ENCODE results near the gene XPNPEP1. TPM values are rescaled to one million over a fixed set of nuclear protein-coding genes. Genes with fewer than 3 reads are reported as not detected.

Gene XPNPEP1
- polyA plus RNA-seq, 1 donor from 2014 or later = 96.3 TPM

GRCh38 chr10:109956454-109957091 is 33.3 kb upstream of the XPNPEP1 start:
- no peak overlapping the region for H3K4me3 ChIP-seq (ENCODE audit: low read length)
- H3K79me2 ChIP-seq (replicated peaks; ENCODE audit: insufficient read depth, low read length) = no peaks in the 10 kb centered on the region
- no peaks in the 10 kb centered on the region for H3K9me2 ChIP-seq (ENCODE audit: insufficient read depth, low read length)
- H3K27ac ChIP-seq (ENCODE audit: low read length) = no peak overlapping the region
- no peaks in the 10 kb centered on the region for H3K36me3 ChIP-seq (ENCODE audit: insufficient read depth, low read length)
- H3F3A ChIP-seq (ENCODE audit: insufficient read depth, low read length, poor library complexity, severe bottlenecking) = no peaks in the 10 kb centered on the region
- H3K9ac ChIP-seq (ENCODE audit: low read length) = no peak overlapping the region
- H3K27me3 ChIP-seq (ENCODE audit: insufficient read depth, low read depth, low read length) = no peaks in the 10 kb centered on the region
- TF ChIP-seq MXI1 (conservative IDR thresholded peaks at IDR 0.05; ENCODE audit: poor library complexity, severe bottlenecking) (no peak), EZH2 (IDR thresholded peaks at IDR 0.05; ENCODE audit: borderline replicate concordance, insufficient read depth, low read length, poor library complexity, severe bottlenecking) (no peak), REST (IDR thresholded peaks at IDR 0.05; ENCODE audit: borderline replicate concordance) (no peak), RAD21 (conservative IDR thresholded peaks at IDR 0.05) (no peak), SMC3 (conservative IDR thresholded peaks at IDR 0.05; ENCODE audit: poor library complexity) (no peak), POLR2AphosphoS5 (IDR thresholded peaks at IDR 0.05) (no peak), EP300 (conservative IDR thresholded peaks at IDR 0.05; ENCODE audit: poor library complexity, severe bottlenecking) (no peak), CTCF (IDR thresholded peaks at IDR 0.05; ENCODE audit: poor library complexity, severe bottlenecking) (no peak), TAF1 (IDR thresholded peaks at IDR 0.05; ENCODE audit: low read depth) (no peak)
- no peak overlapping the region for H2AFZ ChIP-seq (ENCODE audit: low read depth, low read length)
- H3K9me3 ChIP-seq (ENCODE audit: low read length) = no peaks in the 10 kb centered on the region
- no peak overlapping the region for H3K4me2 ChIP-seq (ENCODE audit: low read length)
- no peaks in the 10 kb centered on the region for H4K20me1 ChIP-seq (ENCODE audit: insufficient read depth)

GRCh38 chr10:109953766-109954165 is 30.5 kb upstream of the XPNPEP1 start:
- H3K79me2 ChIP-seq (replicated peaks; ENCODE audit: insufficient read depth, low read length) = no peaks in the 10 kb centered on the region
- no peak for TF ChIP-seq EZH2 (IDR thresholded peaks at IDR 0.05; ENCODE audit: borderline replicate concordance, insufficient read depth, low read length, poor library complexity, severe bottlenecking)
- no peak for TF ChIP-seq MXI1 (conservative IDR thresholded peaks at IDR 0.05; ENCODE audit: poor library complexity, severe bottlenecking)
- TF ChIP-seq EP300 (conservative IDR thresholded peaks at IDR 0.05; ENCODE audit: poor library complexity, severe bottlenecking) = no peak
- TF ChIP-seq RAD21 (conservative IDR thresholded peaks at IDR 0.05) = no peak
- no peak for TF ChIP-seq POLR2AphosphoS5 (IDR thresholded peaks at IDR 0.05)
- TF ChIP-seq TAF1 (IDR thresholded peaks at IDR 0.05; ENCODE audit: low read depth) = no peak
- H3K9me3 ChIP-seq (ENCODE audit: low read length) = no peaks in the 10 kb centered on the region
- no peak overlapping the region for H3K9ac ChIP-seq (ENCODE audit: low read length)
- H4K20me1 ChIP-seq (ENCODE audit: insufficient read depth) = no peaks in the 10 kb centered on the region
- no peak overlapping the region for H3K27ac ChIP-seq (ENCODE audit: low read length)
- H3K9me2 ChIP-seq (ENCODE audit: insufficient read depth, low read length) = no peaks in the 10 kb centered on the region
- no peaks in the 10 kb centered on the region for H3F3A ChIP-seq (ENCODE audit: insufficient read depth, low read length, poor library complexity, severe bottlenecking)
- H3K4me3 ChIP-seq (ENCODE audit: low read length) = no peak overlapping the region
- no peak overlapping the region for H2AFZ ChIP-seq (ENCODE audit: low read depth, low read length)
- no peak overlapping the region for H3K4me2 ChIP-seq (ENCODE audit: low read length)
- no peaks in the 10 kb centered on the region for H3K27me3 ChIP-seq (ENCODE audit: insufficient read depth, low read depth, low read length)
- no peaks in the 10 kb centered on the region for H3K36me3 ChIP-seq (ENCODE audit: insufficient read depth, low read length)

Measured in neural cell (in vitro differentiated cells).